ENCODE results near the gene ZNF83.

DNA sequence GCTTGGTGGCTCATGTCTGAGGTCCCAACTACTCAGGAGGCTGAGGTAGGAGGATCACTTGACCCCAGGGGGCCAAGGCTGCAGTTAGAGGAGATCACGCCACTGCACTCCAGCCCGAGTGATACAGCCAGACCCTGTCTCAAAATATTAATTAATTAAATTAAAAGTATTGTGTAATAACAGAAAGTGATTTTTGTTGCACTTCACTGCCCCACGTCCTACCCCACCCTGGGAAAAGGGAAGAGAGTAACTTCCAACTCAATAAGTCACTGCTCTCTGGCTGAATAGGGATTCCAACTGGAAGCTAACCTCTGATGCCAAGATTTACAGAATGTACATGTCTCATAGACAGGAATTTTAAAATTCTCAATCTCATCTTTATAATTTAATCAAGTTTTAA lies 49.5 kb upstream of the ZNF83 start:
- TF ChIP-seq, protein P1, sequence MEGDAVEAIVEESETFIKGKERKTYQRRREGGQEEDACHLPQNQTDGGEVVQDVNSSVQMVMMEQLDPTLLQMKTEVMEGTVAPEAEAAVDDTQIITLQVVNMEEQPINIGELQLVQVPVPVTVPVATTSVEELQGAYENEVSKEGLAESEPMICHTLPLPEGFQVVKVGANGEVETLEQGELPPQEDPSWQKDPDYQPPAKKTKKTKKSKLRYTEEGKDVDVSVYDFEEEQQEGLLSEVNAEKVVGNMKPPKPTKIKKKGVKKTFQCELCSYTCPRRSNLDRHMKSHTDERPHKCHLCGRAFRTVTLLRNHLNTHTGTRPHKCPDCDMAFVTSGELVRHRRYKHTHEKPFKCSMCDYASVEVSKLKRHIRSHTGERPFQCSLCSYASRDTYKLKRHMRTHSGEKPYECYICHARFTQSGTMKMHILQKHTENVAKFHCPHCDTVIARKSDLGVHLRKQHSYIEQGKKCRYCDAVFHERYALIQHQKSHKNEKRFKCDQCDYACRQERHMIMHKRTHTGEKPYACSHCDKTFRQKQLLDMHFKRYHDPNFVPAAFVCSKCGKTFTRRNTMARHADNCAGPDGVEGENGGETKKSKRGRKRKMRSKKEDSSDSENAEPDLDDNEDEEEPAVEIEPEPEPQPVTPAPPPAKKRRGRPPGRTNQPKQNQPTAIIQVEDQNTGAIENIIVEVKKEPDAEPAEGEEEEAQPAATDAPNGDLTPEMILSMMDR (conservative IDR thresholded peaks at IDR 0.05), result no peak
- TF ChIP-seq ZFX (IDR thresholded peaks at IDR 0.05), result no peak

Data from C4-2B (cell line).